ENCODE data around the gene BRD7.

The BRD7 gene

DNA sequence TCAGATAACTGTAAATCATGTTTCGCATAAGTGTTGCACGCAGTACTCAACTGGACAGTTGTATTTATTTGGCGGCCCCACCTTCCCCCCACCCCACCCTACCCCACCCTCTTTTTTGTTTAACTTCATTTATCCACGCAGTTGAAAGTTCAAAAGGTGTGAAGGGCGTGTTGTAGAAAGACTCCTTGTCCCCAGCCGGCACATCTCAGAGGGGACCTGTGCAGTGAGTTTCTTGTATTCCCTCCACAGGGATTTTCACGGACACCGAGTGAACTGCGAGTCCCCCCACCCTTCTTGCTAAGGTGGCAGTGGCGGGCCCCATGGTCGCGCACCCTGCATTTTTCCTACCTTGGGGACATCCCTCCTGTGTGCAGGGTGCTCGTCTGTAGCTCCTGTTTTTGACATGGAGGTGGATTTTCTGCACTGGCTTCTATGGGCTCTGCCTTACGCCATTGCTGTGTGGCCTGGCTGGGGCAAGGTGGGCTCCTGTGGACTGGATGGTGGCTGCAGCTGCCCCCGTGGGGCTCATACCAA lies 66.2 kb downstream of the BRD7 start:
- H3K4me3 ChIP-seq (ENCODE audit: low read length, poor library complexity, severe bottlenecking), result no peak overlapping the region
- no peaks in the 10 kb centered on the region for H4K20me1 ChIP-seq (ENCODE audit: insufficient read depth, low read length, poor library complexity, severe bottlenecking)
- no peaks in the 10 kb centered on the region for H3K27me3 ChIP-seq (ENCODE audit: insufficient read depth, low read length, poor library complexity, severe bottlenecking)
- peaks cover 76% of the 10 kb centered on the region; the same call in 1 of the 2 replicates for H3K36me3 ChIP-seq (ENCODE audit: insufficient read depth, low read length)
- no peak overlapping the region for H2AFZ ChIP-seq (ENCODE audit: low read length)
- H3K4me2 ChIP-seq (ENCODE audit: low read depth, low read length, poor library complexity, severe bottlenecking), result no peak overlapping the region
- H3K79me2 ChIP-seq (ENCODE audit: insufficient read depth, low read length), result no peaks in the 10 kb centered on the region
- no peaks in the 10 kb centered on the region for H3K4me1 ChIP-seq (ENCODE audit: insufficient read depth, low read length, poor library complexity, severe bottlenecking)
- H3K9me3 ChIP-seq (ENCODE audit: insufficient read depth, low read depth, low read length), result no peaks in the 10 kb centered on the region
- H3F3A ChIP-seq (ENCODE audit: low read depth), result no peaks in the 10 kb centered on the region
- H3K9me2 ChIP-seq (replicated peaks; ENCODE audit: low read depth, low read length), result no peaks in the 10 kb centered on the region
- H3K9ac ChIP-seq (ENCODE audit: low read depth, low read length, poor library complexity, severe bottlenecking), result no peak overlapping the region
- TF ChIP-seq, protein P1, sequence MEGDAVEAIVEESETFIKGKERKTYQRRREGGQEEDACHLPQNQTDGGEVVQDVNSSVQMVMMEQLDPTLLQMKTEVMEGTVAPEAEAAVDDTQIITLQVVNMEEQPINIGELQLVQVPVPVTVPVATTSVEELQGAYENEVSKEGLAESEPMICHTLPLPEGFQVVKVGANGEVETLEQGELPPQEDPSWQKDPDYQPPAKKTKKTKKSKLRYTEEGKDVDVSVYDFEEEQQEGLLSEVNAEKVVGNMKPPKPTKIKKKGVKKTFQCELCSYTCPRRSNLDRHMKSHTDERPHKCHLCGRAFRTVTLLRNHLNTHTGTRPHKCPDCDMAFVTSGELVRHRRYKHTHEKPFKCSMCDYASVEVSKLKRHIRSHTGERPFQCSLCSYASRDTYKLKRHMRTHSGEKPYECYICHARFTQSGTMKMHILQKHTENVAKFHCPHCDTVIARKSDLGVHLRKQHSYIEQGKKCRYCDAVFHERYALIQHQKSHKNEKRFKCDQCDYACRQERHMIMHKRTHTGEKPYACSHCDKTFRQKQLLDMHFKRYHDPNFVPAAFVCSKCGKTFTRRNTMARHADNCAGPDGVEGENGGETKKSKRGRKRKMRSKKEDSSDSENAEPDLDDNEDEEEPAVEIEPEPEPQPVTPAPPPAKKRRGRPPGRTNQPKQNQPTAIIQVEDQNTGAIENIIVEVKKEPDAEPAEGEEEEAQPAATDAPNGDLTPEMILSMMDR (conservative IDR thresholded peaks at IDR 0.05; ENCODE audit: low read length), result no peak
- TF ChIP-seq EZH2phosphoT487 (IDR thresholded peaks at IDR 0.05; ENCODE audit: borderline replicate concordance), result no peak

DNA sequence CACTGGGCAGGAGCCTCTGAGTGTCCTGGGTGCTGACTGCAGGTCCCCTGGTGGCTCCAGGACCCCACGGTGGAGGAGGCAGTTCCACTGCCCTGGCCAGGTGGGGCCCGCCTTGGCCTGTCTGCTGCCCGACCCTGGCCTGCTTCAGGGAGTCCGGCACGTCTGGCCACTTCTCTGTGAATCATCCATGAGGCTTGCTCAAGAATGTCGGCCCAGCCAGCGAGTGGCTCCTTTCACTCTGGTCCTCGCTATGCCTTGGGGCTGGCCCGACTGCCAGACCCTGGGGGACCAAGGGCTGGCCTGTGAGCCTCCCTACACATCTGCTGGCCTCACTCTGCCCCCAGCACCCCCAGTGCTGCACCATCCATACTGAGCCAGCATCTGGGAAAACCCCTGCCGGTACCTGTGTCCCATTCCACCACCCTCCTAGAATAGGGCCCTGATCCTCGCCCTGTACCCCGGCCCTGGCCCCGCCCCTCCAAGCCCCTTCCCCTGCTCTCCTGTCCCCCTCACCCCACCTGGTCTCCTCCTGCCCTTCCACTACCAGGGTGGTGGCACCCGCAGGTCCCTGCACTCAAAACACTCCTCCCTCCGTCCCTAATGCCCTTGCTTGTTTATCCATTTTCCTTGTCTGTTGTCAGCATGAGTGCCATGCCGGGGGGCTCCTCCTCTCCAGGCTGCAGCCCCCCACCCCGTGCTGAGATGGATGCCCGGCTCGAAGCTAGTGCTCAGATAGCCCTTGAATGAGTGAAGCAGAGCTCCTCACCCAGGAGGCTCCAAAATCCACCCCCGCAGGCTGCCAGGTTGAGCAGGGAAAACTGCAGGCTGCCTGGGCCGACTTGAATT lies 66.9 kb downstream of the BRD7 start:
- Histone ChIP-seq H4K20me1 (ENCODE audit: insufficient read depth, low read length, poor library complexity, severe bottlenecking) (no peaks in the 10 kb centered on the region), H3K4me2 (ENCODE audit: low read depth, low read length, poor library complexity, severe bottlenecking) (no peak overlapping the region), H3K9me3 (ENCODE audit: insufficient read depth, low read depth, low read length) (no peaks in the 10 kb centered on the region), H3K36me3 (ENCODE audit: insufficient read depth, low read length) (peaks cover 77% of the 10 kb centered on the region; the same call in 1 of the 2 replicates), H3K79me2 (ENCODE audit: insufficient read depth, low read length) (no peaks in the 10 kb centered on the region), H3K4me3 (ENCODE audit: low read length, poor library complexity, severe bottlenecking) (no peak overlapping the region), H3K9me2 (replicated peaks; ENCODE audit: low read depth, low read length) (no peaks in the 10 kb centered on the region), H2AFZ (ENCODE audit: low read length) (no peak overlapping the region), H3K4me1 (ENCODE audit: insufficient read depth, low read length, poor library complexity, severe bottlenecking) (no peaks in the 10 kb centered on the region), H3K27me3 (ENCODE audit: insufficient read depth, low read length, poor library complexity, severe bottlenecking) (no peaks in the 10 kb centered on the region), H3K9ac (ENCODE audit: low read depth, low read length, poor library complexity, severe bottlenecking) (no peak overlapping the region), H3F3A (ENCODE audit: low read depth) (no peaks in the 10 kb centered on the region)
- TF ChIP-seq, protein P1 (conservative IDR thresholded peaks at IDR 0.05; ENCODE audit: low read length), result no peak
- TF ChIP-seq EZH2phosphoT487 (IDR thresholded peaks at IDR 0.05; ENCODE audit: borderline replicate concordance), result no peak

DNA sequence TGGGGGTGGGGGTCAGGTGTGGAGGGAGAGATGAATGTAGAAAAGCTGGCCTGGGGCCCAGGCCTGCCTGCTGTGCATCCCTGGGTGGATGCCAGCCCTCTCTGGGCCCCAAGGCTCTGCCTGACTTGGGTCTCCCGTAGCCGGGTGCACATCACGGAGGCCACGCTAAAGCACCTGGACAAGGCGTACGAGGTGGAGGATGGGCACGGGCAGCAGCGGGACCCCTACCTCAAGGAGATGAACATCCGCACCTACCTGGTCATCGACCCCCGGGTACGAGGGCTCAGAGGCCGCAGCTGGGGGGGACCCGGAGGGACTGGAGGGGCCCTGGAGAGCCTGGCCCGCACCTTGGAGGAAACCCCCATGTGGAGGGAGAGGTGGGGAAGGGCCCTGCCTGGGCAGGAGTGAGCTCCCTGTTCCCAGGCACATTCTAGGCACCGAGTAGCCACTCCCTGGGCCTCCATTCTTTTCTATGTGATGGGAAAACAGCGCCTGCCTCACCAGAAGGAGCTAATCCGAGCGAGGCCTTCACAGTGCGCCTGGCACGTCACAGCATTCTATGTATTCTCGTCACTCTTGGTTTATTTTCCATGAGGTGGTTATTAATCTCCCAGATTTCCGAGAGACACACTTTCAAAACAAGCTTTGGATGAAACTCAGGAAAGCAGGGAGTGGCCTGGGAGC lies 67.7 kb downstream of the BRD7 start:
- no peak overlapping the region for H3K9ac ChIP-seq (ENCODE audit: low read depth, low read length, poor library complexity, severe bottlenecking)

More for the DNA sequence above, 67.7 kb downstream of the BRD7 start:
- Histone ChIP-seq H3K4me2 (ENCODE audit: low read depth, low read length, poor library complexity, severe bottlenecking) (no peak overlapping the region), H3K4me1 (ENCODE audit: insufficient read depth, low read length, poor library complexity, severe bottlenecking) (no peaks in the 10 kb centered on the region), H3K36me3 (ENCODE audit: insufficient read depth, low read length) (peaks cover 77% of the 10 kb centered on the region; the same call in 1 of the 2 replicates), H3F3A (ENCODE audit: low read depth) (no peaks in the 10 kb centered on the region), H3K27me3 (ENCODE audit: insufficient read depth, low read length, poor library complexity, severe bottlenecking) (no peaks in the 10 kb centered on the region), H3K9me3 (ENCODE audit: insufficient read depth, low read depth, low read length) (no peaks in the 10 kb centered on the region), H4K20me1 (ENCODE audit: insufficient read depth, low read length, poor library complexity, severe bottlenecking) (no peaks in the 10 kb centered on the region), H3K9me2 (replicated peaks; ENCODE audit: low read depth, low read length) (no peaks in the 10 kb centered on the region), H3K79me2 (ENCODE audit: insufficient read depth, low read length) (no peaks in the 10 kb centered on the region), H2AFZ (ENCODE audit: low read length) (no peak overlapping the region), H3K4me3 (ENCODE audit: low read length, poor library complexity, severe bottlenecking) (no peak overlapping the region)
- no peak for TF ChIP-seq EZH2phosphoT487 (IDR thresholded peaks at IDR 0.05; ENCODE audit: borderline replicate concordance)
- TF ChIP-seq, protein P1 (conservative IDR thresholded peaks at IDR 0.05; ENCODE audit: low read length), result no peak

Measured in Loucy (cell line).